Liver (tissue), 9 donors: Measurements from ENCODE around the gene DDR2. TPM values are rescaled to one million over a fixed set of nuclear protein-coding genes. Genes with fewer than 3 reads are reported as not detected.
"Not testable (repeated sequence)": the region's sequence is repeated elsewhere in the genome, so short reads cannot be mapped to it uniquely, and the experiment has no call there.

ENCODE experiments used
- DNase-seq: peaks from one replicate; pipeline ENCODE4 v3.0.0-alpha.2; 2017; ENCODE audit warnings: low spot score
- H3K27ac ChIP-seq, 2 donors: one replicate each; pipeline ENCODE4 v1.7.0; 2013; ENCODE audit warnings: inconsistent platforms in 2 of 2, low read length in 2 of 2, control low read depth in 1 of 2, low read depth in 1 of 2, mild to moderate bottlenecking in 1 of 2
- H3K27me3 ChIP-seq, 4 donors: one replicate each; pipeline versions ENCODE4 v1.6.1 to v1.7.0; 2013; ENCODE audit warnings: low read length in 3 of 4, inconsistent platforms in 1 of 4, mild to moderate bottlenecking in 1 of 4, moderate library complexity in 1 of 4; ENCODE audit not compliant: control insufficient read depth in 4 of 4, insufficient read depth in 4 of 4
- H3K36me3 ChIP-seq, 4 donors: one replicate each; pipeline versions ENCODE4 v1.6.1 to v1.7.0; 2013; ENCODE audit warnings: low read length in 3 of 4, mild to moderate bottlenecking in 3 of 4, low read depth in 1 of 4, moderate library complexity in 1 of 4; ENCODE audit not compliant: control insufficient read depth in 4 of 4, insufficient read depth in 3 of 4
- H3K4me1 ChIP-seq, 4 donors: one replicate each; pipeline versions ENCODE4 v1.6.1 to v1.7.0; 2013; ENCODE audit warnings: low read length in 3 of 4, mild to moderate bottlenecking in 3 of 4, moderate library complexity in 1 of 4; ENCODE audit not compliant: control insufficient read depth in 4 of 4, insufficient read depth in 4 of 4
- H3K4me3 ChIP-seq, 3 donors: one replicate each; pipeline versions ENCODE4 v1.6.1 to v1.7.0; 2013; ENCODE audit warnings: low read length in 3 of 3, control low read depth in 1 of 3, low read depth in 1 of 3, mild to moderate bottlenecking in 1 of 3
- H3K9ac ChIP-seq, 2 donors: one replicate each; pipeline ENCODE4 v1.7.0; 2013; ENCODE audit warnings: low read length in 2 of 2, mild to moderate bottlenecking in 2 of 2, moderate library complexity in 2 of 2, control low read depth in 1 of 2, low read depth in 1 of 2
- H3K9me3 ChIP-seq, 4 donors: one replicate each; pipeline versions ENCODE4 v1.6.1 to v1.7.0; 2013; ENCODE audit warnings: low read length in 3 of 4; ENCODE audit not compliant: control insufficient read depth in 4 of 4
- EGR1 ChIP-seq, 2 donors: IDR thresholded peaks; 2 replicates each; pipeline ENCODE4 v1.6.1; 2016 to 2018; ENCODE audit warnings: antibody characterized with exemption in 2 of 2, low read depth in 2 of 2
- FOXA1 ChIP-seq: IDR thresholded peaks from 2 replicates; pipeline ENCODE4 v1.6.1; 2016; ENCODE audit warnings: antibody characterized with exemption
- FOXA2 ChIP-seq: IDR thresholded peaks from 2 replicates; pipeline ENCODE4 v1.6.1; 2016; ENCODE audit warnings: antibody characterized with exemption
- GABPA ChIP-seq, 2 donors: IDR thresholded peaks in 1 of 2; conservative IDR thresholded peaks in 1 of 2; 2 replicates each; pipeline ENCODE4 v1.6.1; 2016; ENCODE audit warnings: antibody characterized with exemption in 2 of 2, mild to moderate bottlenecking in 1 of 2, moderate library complexity in 1 of 2
- HNF4A ChIP-seq, 2 donors: conservative IDR thresholded peaks; 2 replicates each; pipeline ENCODE4 v1.6.1; 2016; ENCODE audit warnings: antibody characterized with exemption in 2 of 2, mild to moderate bottlenecking in 2 of 2
- HNF4G ChIP-seq: IDR thresholded peaks from 2 replicates; pipeline ENCODE4 v1.6.1; 2016; ENCODE audit warnings: antibody characterized with exemption
- JUND ChIP-seq, 2 donors: IDR thresholded peaks; 2 replicates each; pipeline ENCODE4 v1.6.1; 2016; ENCODE audit warnings: antibody characterized with exemption in 2 of 2
- NR2F2 ChIP-seq: IDR thresholded peaks from 2 replicates; pipeline ENCODE4 v1.6.1; 2016; ENCODE audit warnings: antibody characterized with exemption
- RAD21 ChIP-seq, 2 donors: IDR thresholded peaks; 2 replicates each; pipeline ENCODE4 v1.6.1; 2016; ENCODE audit warnings: antibody characterized with exemption in 2 of 2, mild to moderate bottlenecking in 2 of 2
- RXRA ChIP-seq, 2 donors: IDR thresholded peaks; 2 replicates each; pipeline ENCODE4 v1.6.1; 2017 to 2018; ENCODE audit warnings: antibody characterized with exemption in 2 of 2, mild to moderate bottlenecking in 1 of 2
- SP1 ChIP-seq: IDR thresholded peaks from 2 replicates; pipeline ENCODE4 v1.6.1; 2018; ENCODE audit warnings: antibody characterized with exemption, mild to moderate bottlenecking
- TAF1 ChIP-seq: conservative IDR thresholded peaks from 2 replicates; pipeline ENCODE4 v1.6.1; 2016; ENCODE audit warnings: antibody characterized with exemption, mild to moderate bottlenecking
- YY1 ChIP-seq: IDR thresholded peaks from 2 replicates; pipeline ENCODE4 v1.6.1; 2016; ENCODE audit warnings: antibody characterized with exemption, mild to moderate bottlenecking
- ZBTB33 ChIP-seq: IDR thresholded peaks from 2 replicates; pipeline ENCODE4 v1.6.1; 2016; ENCODE audit warnings: antibody characterized with exemption
- WGBS: extraction: QIAGEN DNeasy Blood & Tissue Kit; methylation state at CpG from one replicate; pipeline ENCODE4 v1.1.7; 2013; 5-methylcytosine and 5-hydroxymethylcytosine counted together
- polyA plus RNA-seq, 2 donors: library from polyadenylated mRNA; stranded (reverse) in 1 of 2; unstranded in 1 of 2; fragments of 200-250 nt in 1 of 2; fragments of >200 nt in 1 of 2; fragmentation: Nextera tagmentation in 1 of 2; extraction: Ambion mirVana in 1 of 2; gene quantifications; one replicate each; pipeline versions ENCODE4 v1.2.1 to v1.2.3, GENCODE V29; 2013 to 2015
- total RNA-seq, 2 donors: library from RNA; depleted of rRNA; stranded (reverse); fragments of >200 nt; gene quantifications; one replicate each; pipeline ENCODE4 v1.2.3, GENCODE V29; 2014
- TF ChIP-seq, protein P1 (sequence below): IDR thresholded peaks from 2 replicates; pipeline ENCODE4 v1.6.1; 2016; ENCODE audit warnings: antibody characterized with exemption
- TF ChIP-seq, protein P2 (sequence below): fragments of 150-350 bp; IDR thresholded peaks from 2 replicates; pipeline ENCODE4 v1.5.1; 2017; ENCODE audit warnings: improper control_type of control experiment, low read depth, low read length; ENCODE audit not compliant: missing input control
- TF ChIP-seq, protein P3 (sequence below): IDR thresholded peaks from 2 replicates; pipeline ENCODE4 v1.6.1; 2016; ENCODE audit warnings: antibody characterized with exemption
- donor health status: healthy.
- donor health status: healthy.
- donor health status: healthy.
- donor health status: healthy.
- donor health status: healthy.

Gene DDR2
- total RNA-seq: 1 to 10 TPM; 2.7 to 6.4 TPM
- 1 to 10 TPM; 1.2 to 1.5 TPM for polyA plus RNA-seq

GRCh38 chr1:162632217-162632666, at the start of gene DDR2:
DDR2 (plus strand) TSS chr1:162632464; CDS start chr1:162719064, 86,600 bp downstream.
- DNase-seq: no peak
- Histone ChIP-seq H3K27ac (peak within 1 kb of the TSS; percentile 53 to 73), H3K4me1 (no peaks in the 10 kb centered on the region), H3K9ac (no peak within 1 kb of the TSS), H3K9me3 (no peaks in the 10 kb centered on the region), H3K27me3 (no peaks in the 10 kb centered on the region), H3K36me3 (no peaks in the 10 kb centered on the region), H3K4me3 (peak within 1 kb of the TSS in 1 of 3 donors; percentile 24)
- WGBS: 66% methylated on average over 4 of the region's 4 CpGs
- TF ChIP-seq, protein P1, sequence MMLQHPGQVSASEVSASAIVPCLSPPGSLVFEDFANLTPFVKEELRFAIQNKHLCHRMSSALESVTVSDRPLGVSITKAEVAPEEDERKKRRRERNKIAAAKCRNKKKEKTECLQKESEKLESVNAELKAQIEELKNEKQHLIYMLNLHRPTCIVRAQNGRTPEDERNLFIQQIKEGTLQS: peak; percentile 39
- TF ChIP-seq RAD21 (IDR thresholded peaks at IDR 0.05): peak in 1 of 2 donors; percentile 19
- TF ChIP-seq FOXA2: no peak
- no peak for TF ChIP-seq FOXA1
- no peak for TF ChIP-seq EGR1 (IDR thresholded peaks at IDR 0.05; ENCODE audit: low read depth in 2 of 2)

DNA sequence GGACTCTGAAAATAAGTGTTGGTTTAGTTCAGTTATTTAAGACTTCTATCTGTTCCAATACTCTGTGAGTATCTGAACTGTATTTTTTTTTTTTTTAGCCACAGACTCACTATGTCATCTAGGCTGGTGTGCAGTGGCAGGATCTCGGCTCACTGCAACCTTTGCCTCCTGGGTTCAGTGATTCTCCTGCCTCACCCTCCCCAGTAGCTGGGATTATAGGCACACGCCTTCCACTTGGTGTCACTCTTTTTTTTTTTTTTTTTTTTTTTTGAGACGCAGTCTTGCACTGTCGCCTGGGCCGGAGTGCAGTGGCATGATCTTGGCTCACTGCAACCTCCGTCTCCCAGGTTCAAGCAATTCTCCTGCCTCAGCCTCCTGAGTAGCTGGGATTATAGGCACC, 49.4 kb upstream of the DDR2 start:
- peak; percentile 44 to 54 for TF ChIP-seq HNF4A (conservative IDR thresholded peaks at IDR 0.05)
- H3K4me3 ChIP-seq, DNase-seq, H3K27ac ChIP-seq, H3K27me3 ChIP-seq, H3K4me1 ChIP-seq, H3K9me3 ChIP-seq, H3K9ac ChIP-seq: not testable (repeated sequence)
- WGBS: 82% methylated on average over 6 of the region's 6 CpGs
- peaks cover 4 to 57% (median 30%) of the 10 kb centered on the region in 4 donors for H3K36me3 ChIP-seq

- not testable (repeated sequence) for H3K27ac ChIP-seq, H3K9ac ChIP-seq, DNase-seq, H3K27me3 ChIP-seq, H3K9me3 ChIP-seq, H3K4me3 ChIP-seq, H3K4me1 ChIP-seq
- WGBS: 90% methylated on average over 4 of the region's 4 CpGs
- H3K36me3 ChIP-seq: peaks cover 0 to 63% (median 32%) of the 10 kb centered on the region in 4 donors
Measured at GRCh38 chr1:162585101-162585500, 47.2 kb upstream of the DDR2 start.

GRCh38 chr1:162587347-162587746, 44.9 kb upstream of the DDR2 start:
- H3K9me3 ChIP-seq: no peaks in the 10 kb centered on the region
- no peak for DNase-seq
- H3K4me1 ChIP-seq: peaks cover 0 to 4% (median 0%) of the 10 kb centered on the region in 4 donors
- no peak overlapping the region for H3K9ac ChIP-seq
- no peak overlapping the region for H3K27ac ChIP-seq
- 58% methylated on average over 6 of the region's 6 CpGs for WGBS
- H3K36me3 ChIP-seq: peaks cover 7 to 61% (median 29%) of the 10 kb centered on the region in 4 donors
- no peaks in the 10 kb centered on the region for H3K27me3 ChIP-seq
- no peak overlapping the region for H3K4me3 ChIP-seq
- no peak for TF ChIP-seq RAD21 (IDR thresholded peaks at IDR 0.05)
- no peak for TF ChIP-seq ZBTB33
- TF ChIP-seq SP1: no peak
- TF ChIP-seq, protein P1: no peak
- TF ChIP-seq YY1: no peak
- TF ChIP-seq RXRA (IDR thresholded peaks at IDR 0.05): no peak
- TF ChIP-seq GABPA (IDR thresholded peaks at IDR 0.05 in 1 of 2, conservative IDR thresholded peaks at IDR 0.05 in 1 of 2): no peak
- TF ChIP-seq HNF4G: no peak
- no peak for TF ChIP-seq FOXA2
- TF ChIP-seq EGR1 (IDR thresholded peaks at IDR 0.05; ENCODE audit: low read depth in 2 of 2): no peak
- no peak for TF ChIP-seq FOXA1
- no peak for TF ChIP-seq HNF4A (conservative IDR thresholded peaks at IDR 0.05)
- TF ChIP-seq, protein P2, sequence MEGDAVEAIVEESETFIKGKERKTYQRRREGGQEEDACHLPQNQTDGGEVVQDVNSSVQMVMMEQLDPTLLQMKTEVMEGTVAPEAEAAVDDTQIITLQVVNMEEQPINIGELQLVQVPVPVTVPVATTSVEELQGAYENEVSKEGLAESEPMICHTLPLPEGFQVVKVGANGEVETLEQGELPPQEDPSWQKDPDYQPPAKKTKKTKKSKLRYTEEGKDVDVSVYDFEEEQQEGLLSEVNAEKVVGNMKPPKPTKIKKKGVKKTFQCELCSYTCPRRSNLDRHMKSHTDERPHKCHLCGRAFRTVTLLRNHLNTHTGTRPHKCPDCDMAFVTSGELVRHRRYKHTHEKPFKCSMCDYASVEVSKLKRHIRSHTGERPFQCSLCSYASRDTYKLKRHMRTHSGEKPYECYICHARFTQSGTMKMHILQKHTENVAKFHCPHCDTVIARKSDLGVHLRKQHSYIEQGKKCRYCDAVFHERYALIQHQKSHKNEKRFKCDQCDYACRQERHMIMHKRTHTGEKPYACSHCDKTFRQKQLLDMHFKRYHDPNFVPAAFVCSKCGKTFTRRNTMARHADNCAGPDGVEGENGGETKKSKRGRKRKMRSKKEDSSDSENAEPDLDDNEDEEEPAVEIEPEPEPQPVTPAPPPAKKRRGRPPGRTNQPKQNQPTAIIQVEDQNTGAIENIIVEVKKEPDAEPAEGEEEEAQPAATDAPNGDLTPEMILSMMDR: no peak
- TF ChIP-seq TAF1: no peak
- TF ChIP-seq NR2F2: no peak
- TF ChIP-seq JUND (IDR thresholded peaks at IDR 0.05): no peak
- TF ChIP-seq, protein P3, sequence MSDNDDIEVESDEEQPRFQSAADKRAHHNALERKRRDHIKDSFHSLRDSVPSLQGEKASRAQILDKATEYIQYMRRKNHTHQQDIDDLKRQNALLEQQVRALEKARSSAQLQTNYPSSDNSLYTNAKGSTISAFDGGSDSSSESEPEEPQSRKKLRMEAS: no peak
